HCEC 1CT (cell line): ENCODE results near the gene ZCCHC3.

ENCODE experiments used
- DNase-seq: peaks from one replicate; pipeline ENCODE4 v3.0.0-alpha.2; 2017

The ZCCHC3 gene

GRCh38 chr20:286508-286907 lies 10.9 kb upstream of the ZCCHC3 start:
- no peak for DNase-seq

GRCh38 chr20:288956-289692 lies 8.2 kb upstream of the ZCCHC3 start:
- no peak for DNase-seq

- DNase-seq = no peak
Observed at GRCh38 chr20:289693-290083, 7.7 kb upstream of the ZCCHC3 start.

GRCh38 chr20:290084-290831 lies 7.1 kb upstream of the ZCCHC3 start, which contains the start of gene C20orf96:
Gene C20orf96, minus strand, starts transcription at chr20:290750. Its CDS starts 140 bp downstream, at chr20:290610.
- peak; percentile 94 for DNase-seq

GRCh38 chr20:294602-295001 lies 2.8 kb upstream of the ZCCHC3 start:
- no peak for DNase-seq

GRCh38 chr20:295804-296203 lies 1.6 kb upstream of the ZCCHC3 start:
- no peak for DNase-seq

- DNase-seq = peak; percentile 77
Observed at GRCh38 chr20:297925-298775, 780 bp downstream of the ZCCHC3 start.

- DNase-seq = no peak
Observed at GRCh38 chr20:298776-299391, 1.5 kb downstream of the ZCCHC3 start.

GRCh38 chr20:300345-300990 lies 3.1 kb downstream of the ZCCHC3 start:
- peak; percentile 21 for DNase-seq

- no peak for DNase-seq
Observed at GRCh38 chr20:301886-302848, 4.8 kb downstream of the ZCCHC3 start.

GRCh38 chr20:305745-306144 lies 8.4 kb downstream of the ZCCHC3 start:
- no peak for DNase-seq

GRCh38 chr20:308427-309038 lies 11.2 kb downstream of the ZCCHC3 start:
- DNase-seq = no peak

- peak; percentile 64 for DNase-seq
Observed at GRCh38 chr20:309306-309840, 12.0 kb downstream of the ZCCHC3 start.

- peak; percentile 100 for DNase-seq
Observed at GRCh38 chr20:309841-310644, 12.7 kb downstream of the ZCCHC3 start.

GRCh38 chr20:310645-311044 lies 13.3 kb downstream of the ZCCHC3 start:
- no peak for DNase-seq

GRCh38 chr20:311609-312008 lies 14.2 kb downstream of the ZCCHC3 start:
- DNase-seq = no peak

GRCh38 chr20:312067-312466 lies 14.7 kb downstream of the ZCCHC3 start:
- no peak for DNase-seq

GRCh38 chr20:312866-313265 lies 15.5 kb downstream of the ZCCHC3 start:
- DNase-seq = no peak

- DNase-seq = no peak
Observed at GRCh38 chr20:313402-313801, 16.0 kb downstream of the ZCCHC3 start.
